GM12873 (cell line): ENCODE measurements around the gene CHAC1.

Source experiments
- CTCF ChIP-seq: IDR thresholded peaks from 2 replicates; pipeline ENCODE4 v1.5.1; 2012; ENCODE audit warnings: low read depth, mild to moderate bottlenecking, moderate library complexity, low read length, control low read depth; ENCODE audit not compliant: insufficient read depth; ENCODE audit errors: missing control alignments

The CHAC1 gene

GRCh38 chr15:40963201-40963600, 9.9 kb downstream of the CHAC1 start:
- TF ChIP-seq CTCF: no peak

GRCh38 chr15:40964006-40964405, 10.7 kb downstream of the CHAC1 start:
- TF ChIP-seq CTCF: no peak

GRCh38 chr15:40964634-40965033, 11.4 kb downstream of the CHAC1 start:
- TF ChIP-seq CTCF: no peak

GRCh38 chr15:40968290-40969085, 15.2 kb downstream of the CHAC1 start:
- TF ChIP-seq CTCF: no peak

GRCh38 chr15:40969363-40969762, 16.1 kb downstream of the CHAC1 start:
- TF ChIP-seq CTCF: no peak

GRCh38 chr15:40974879-40975278, 21.6 kb downstream of the CHAC1 start:
- TF ChIP-seq CTCF: no peak

- TF ChIP-seq CTCF: no peak
Measured at GRCh38 chr15:40976819-40977218, 23.5 kb downstream of the CHAC1 start.
